Activated naive CD8-positive, alpha-beta T cell treated with anti-CD3 and anti-CD28 coated beads, Interleukin-2, amount 50 U/mL, for 16 hours (primary cell): ENCODE data around the gene VAMP2.
"Not testable (repeated sequence)": the region's sequence is repeated elsewhere in the genome, so short reads cannot be mapped to it uniquely, and the experiment has no call there.

Source experiments
- DNase-seq: peaks from one replicate; pipeline ENCODE4 v3.0.0-alpha.2; 2020; ENCODE audit warnings: low read depth, low spot score

The VAMP2 gene

GRCh38 chr17:8176197-8176940 is 13.6 kb upstream of the VAMP2 start, which contains the start of gene TMEM107:
TSS of gene TMEM107 (minus strand) at chr17:8176380. CDS start at chr17:8176286, 94 bp downstream.
- DNase-seq: peak; percentile 64

GRCh38 chr17:8175795-8176196 is 13.0 kb upstream of the VAMP2 start:
- no peak for DNase-seq

- no peak for DNase-seq
These were observed 11.1 kb upstream of the VAMP2 start for GRCh38 chr17:8173871-8174322.

- DNase-seq: peak; percentile 61
These were observed 10.5 kb upstream of the VAMP2 start for GRCh38 chr17:8173056-8173870.

GRCh38 chr17:8170186-8170585 is 7.4 kb upstream of the VAMP2 start:
- DNase-seq: not testable (repeated sequence)

GRCh38 chr17:8167526-8167925 is 4.8 kb upstream of the VAMP2 start:
- DNase-seq: no peak

GRCh38 chr17:8166731-8167130 is 4.0 kb upstream of the VAMP2 start:
- no peak for DNase-seq

GRCh38 chr17:8164815-8165131 is 2.0 kb upstream of the VAMP2 start:
- no peak for DNase-seq

GRCh38 chr17:8163978-8164814 is 1.4 kb upstream of the VAMP2 start:
- DNase-seq: no peak

- no peak for DNase-seq
These were observed 539 bp upstream of the VAMP2 start for GRCh38 chr17:8162997-8163977.

- DNase-seq: no peak
These were observed 1.2 kb downstream of the VAMP2 start for GRCh38 chr17:8161289-8162232.

- DNase-seq: no peak
These were observed 2.0 kb downstream of the VAMP2 start for GRCh38 chr17:8160741-8161221.

GRCh38 chr17:8160224-8160577 is 2.5 kb downstream of the VAMP2 start:
- DNase-seq: no peak

GRCh38 chr17:8159459-8160223 is 3.1 kb downstream of the VAMP2 start:
- DNase-seq: no peak

- DNase-seq: no peak
These were observed 3.7 kb downstream of the VAMP2 start for GRCh38 chr17:8159032-8159400.

GRCh38 chr17:8158267-8159031 is 4.3 kb downstream of the VAMP2 start:
- DNase-seq: peak; percentile 69

- peak; percentile 100 for DNase-seq
These were observed 6.3 kb downstream of the VAMP2 start for GRCh38 chr17:8156246-8156992.

GRCh38 chr17:8155996-8156245 is 6.8 kb downstream of the VAMP2 start:
- no peak for DNase-seq
